Activated CD8-positive, alpha-beta memory T cell treated with anti-CD3 and anti-CD28 coated beads, Interleukin-2, amount 50 U/mL, for 24 hours (primary cell): ENCODE results near the gene NKIRAS1.

Source experiments
- DNase-seq: peaks from one replicate; pipeline ENCODE4 v3.0.0-alpha.2; 2020; ENCODE audit errors: extremely low read depth

NKIRAS1 gene

DNA sequence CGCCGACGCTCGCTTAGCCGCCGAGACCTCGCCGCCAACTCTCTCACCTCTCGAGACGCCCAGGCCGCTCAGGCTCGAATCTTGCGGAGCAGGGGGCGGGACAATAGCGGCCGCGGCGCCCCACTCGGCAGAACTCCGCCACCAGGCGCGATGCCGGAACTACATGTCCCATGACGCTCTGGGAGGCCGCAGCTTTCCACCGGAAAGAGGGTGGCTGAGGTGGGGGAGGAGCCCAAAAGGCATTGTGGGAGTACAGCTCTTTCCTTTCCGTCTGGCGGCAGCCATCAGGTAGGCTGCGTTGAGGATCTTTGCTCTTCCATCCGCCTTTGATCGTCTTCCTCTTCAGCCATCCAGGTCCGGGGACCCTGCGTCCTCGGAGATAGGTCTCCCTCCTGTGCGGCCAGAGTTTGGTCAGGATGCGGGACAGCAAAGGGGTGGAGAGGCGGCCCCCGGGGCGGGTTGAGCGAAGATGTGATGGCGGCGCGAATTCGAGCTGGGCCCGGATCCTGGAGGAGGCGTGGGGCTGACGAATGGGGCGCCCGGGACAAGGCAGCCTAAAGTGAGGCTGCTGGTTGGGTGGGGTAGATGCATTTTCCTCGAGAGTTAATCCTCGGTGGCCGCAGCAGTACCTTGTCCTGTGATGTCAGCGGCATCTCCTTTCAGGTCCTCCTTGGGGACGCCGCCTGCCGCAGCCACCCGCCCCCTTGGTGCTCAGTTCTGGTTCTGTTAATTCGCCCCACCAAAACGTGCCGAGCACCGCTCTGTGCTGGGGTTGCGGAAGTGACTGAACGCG lies at the start of gene NKIRAS1, which contains the start of gene RPL15:
Gene NKIRAS1 (minus strand): TSS at position 105 of the 793 bp plus-strand sequence. CDS start 6,086 bp downstream, outside the sequence.
Gene RPL15 (plus strand): TSS at position 247 of the 793 bp plus-strand sequence. CDS start 728 bp downstream, outside the sequence.
- DNase-seq, result peak; percentile 94

DNA sequence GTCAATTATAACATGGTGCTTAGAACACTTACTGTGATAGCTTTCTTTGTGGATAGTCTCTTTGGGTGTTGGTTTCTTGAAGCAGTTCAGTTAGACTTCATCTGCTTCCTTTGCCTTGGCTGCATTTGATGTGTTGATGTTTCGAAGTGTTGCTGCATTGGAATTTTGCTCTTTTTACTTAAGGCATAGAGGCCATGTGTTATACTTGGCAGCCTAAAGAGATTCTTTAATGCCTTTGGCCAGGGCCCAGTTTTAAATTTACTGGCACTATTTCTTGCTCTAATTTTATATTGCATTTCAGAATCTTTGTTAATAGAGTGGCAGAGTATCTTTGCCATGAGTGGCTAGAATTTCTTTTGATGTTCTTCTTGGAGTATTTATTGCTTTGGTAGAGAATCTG lies 49.5 kb upstream of the NKIRAS1 start:
- DNase-seq, result no peak

DNA sequence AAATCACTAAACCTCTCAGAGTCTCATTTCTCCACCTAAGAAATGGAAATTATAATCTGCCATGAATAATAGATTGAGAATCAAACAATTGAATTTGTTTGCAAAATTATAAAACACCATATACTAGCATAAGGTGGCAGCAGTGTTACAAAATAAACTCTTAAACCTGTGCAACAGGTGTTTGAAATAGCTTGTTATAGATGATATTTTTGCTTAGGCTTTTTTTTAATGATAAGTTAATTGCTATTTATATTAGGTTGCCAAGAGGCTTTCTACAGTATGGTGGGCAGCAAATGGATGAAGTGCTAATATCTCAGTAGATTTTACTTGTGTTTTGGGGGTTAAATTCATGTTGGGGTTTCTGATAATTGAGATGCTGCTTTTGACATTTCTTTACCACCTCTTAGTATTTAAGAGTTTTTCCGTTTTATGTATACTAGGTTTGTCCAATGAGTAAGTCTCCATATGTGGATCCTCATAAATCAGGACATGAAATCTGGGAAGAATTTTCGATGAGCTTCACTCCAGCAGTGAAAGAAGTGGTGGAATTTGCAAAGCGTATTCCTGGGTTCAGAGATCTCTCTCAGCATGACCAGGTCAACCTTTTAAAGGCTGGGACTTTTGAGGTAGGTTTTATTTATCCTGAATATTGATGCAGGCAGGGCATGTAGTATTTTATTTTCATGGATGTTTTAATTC lies 47.9 kb upstream of the NKIRAS1 start:
- no peak for DNase-seq

DNA sequence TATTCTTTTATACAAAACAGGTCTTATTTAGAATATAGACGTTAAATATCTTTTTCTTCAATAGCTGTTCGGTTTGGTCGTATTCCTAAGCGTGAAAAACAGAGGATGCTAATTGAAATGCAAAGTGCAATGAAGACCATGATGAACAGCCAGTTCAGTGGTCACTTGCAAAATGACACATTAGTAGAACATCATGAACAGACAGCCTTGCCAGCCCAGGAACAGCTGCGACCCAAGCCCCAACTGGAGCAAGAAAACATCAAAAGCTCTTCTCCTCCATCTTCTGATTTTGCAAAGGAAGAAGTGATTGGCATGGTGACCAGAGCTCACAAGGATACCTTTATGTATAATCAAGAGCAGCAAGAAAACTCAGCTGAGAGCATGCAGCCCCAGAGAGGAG lies 45.1 kb upstream of the NKIRAS1 start:
- DNase-seq, result no peak

DNA sequence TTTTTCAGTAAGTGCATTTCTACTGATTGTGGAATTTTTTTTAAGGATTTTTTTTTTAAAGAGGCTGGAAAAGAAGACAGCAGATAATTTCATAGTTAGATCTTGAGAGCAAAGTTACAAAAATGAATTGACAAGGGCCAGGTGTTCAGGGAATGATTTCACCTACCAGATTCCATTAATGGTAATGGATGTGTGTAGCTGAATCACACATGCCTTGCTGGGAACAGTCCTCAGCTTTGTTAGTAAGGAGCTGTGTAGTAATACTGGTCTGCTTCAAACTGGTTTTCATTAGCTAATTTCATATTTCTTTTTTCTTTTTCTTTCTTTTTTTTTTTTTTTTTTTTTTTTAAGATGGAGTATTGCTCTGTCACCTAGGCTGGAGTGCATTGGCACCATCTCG lies 44.3 kb upstream of the NKIRAS1 start:
- no peak for DNase-seq

DNA sequence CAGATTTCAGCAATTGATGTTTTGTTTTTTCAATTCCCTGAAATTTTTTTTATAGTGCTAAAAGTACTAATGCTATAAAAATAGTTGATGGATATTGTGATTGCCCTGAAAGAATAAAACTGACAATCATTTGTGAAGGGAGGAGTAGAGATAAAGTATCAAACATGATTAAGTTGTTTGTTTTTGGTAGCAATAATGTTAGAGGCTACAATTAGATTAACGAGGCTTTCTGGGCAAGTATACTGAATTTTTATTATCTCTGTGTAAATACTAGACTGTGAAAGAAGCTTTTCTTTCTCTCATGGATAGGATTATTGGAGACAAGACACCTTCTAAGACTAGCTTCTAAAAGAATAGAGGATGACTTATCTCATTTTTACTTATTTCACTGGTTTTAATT lies 43.9 kb upstream of the NKIRAS1 start:
- DNase-seq, result no peak

DNA sequence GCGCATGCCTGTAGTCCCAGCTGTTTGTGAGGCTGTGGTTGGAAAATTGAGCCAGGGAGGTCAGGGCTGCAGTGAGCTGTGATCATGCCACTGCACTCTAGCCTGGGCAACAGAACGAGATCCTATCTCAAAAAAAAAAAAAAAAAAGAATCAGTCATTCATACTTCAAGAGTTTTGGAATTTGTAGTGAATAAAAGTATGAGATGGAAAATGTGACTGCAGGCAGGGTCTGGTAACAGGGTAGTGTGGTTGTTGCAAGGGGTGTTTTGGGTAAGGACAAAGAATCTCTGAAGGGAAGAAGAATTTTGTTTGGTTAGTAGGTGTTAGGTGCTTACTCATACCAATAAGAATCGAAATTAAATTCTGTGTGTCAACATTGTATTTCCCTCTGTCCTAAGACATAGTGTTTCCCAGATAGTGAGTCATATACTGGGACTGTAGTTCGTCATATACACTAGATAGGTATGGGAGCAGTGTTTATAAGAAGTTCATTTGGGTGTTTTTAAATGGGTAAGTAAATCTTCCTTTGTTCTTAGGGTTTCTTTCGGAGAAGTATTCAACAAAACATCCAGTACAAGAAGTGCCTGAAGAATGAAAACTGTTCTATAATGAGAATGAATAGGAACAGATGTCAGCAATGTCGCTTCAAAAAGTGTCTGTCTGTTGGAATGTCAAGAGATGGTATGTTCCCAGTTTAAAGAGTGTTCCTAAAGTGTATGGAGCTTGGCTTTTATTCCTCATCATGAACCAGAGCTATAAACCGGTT lies 42.5 kb upstream of the NKIRAS1 start:
- DNase-seq, result no peak

DNA sequence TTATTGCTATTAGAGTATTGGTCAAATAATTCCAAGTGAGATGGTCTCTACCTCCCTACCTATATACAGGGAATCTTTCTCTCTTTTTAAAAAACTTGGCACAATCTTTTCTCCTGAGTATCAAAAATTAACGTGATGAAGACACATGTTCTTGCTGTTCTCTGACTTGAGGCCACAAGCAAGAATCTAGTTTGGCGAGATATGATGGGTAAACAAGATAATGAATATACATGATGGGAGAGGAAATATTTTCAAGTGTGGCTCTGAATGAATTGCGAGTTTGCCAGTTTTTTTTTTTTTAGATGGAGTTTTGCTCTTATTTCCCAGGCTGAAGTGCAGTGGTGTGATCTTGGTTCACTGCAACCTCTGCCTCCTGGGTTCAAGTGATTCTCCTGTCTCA lies 39.9 kb upstream of the NKIRAS1 start:
- no peak for DNase-seq

DNA sequence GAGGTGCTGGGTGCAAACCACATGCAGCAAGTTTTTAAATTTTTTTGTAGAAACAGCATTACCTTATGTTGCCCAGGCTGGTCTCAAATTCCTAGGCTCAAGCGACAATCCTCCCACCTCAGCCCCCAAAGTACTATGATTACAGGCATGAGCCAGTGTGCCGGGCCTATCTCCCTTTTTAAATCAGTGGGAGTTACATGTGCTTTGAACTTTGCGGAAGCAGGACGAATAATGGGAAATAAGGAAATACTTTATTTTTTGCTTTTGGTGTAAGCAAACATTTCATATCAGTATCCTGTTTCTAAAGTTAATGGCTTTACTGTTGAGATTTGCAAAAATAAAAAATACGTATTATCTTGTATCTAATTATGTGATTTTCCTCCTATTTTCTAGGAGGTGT lies 37.4 kb upstream of the NKIRAS1 start:
- no peak for DNase-seq

DNA sequence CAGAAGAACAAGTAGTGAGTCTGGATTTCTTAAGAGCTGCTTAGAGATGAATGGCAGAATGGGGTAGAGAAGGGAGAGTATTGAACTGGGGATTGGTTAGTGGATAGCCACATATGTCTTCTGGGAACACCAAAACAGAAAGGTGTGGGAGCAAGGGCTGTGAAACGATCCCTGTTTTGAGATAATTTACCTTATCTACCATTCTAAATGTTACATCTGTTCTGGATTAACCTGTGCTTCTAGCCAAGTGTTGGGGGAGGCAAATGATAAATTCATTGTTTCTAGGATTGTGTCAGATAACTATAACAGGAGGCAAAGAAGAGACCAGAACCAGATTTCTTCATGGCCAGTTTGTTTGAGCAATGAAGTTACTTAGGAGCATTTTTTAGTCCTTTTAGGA lies 36.7 kb upstream of the NKIRAS1 start:
- no peak for DNase-seq

DNA sequence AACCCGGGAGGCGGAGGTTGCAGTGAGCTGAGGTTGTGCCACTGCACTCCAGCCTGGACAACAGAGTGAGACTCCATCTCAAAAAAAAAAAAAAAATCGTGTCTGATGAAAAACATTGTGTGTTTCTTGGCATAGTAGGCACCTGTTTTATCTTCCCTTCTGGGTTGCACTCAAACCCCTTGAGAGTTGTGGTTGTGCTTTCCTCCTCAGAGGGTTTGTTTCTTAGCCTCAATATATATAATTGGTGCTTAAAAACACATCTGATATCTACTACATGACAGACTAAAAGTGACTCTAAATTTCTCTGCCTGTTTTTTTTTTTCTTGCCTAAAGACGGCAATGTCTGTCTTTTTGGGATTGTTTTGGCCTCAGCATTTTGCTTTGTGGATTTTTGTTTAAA lies 35.9 kb upstream of the NKIRAS1 start:
- no peak for DNase-seq

DNA sequence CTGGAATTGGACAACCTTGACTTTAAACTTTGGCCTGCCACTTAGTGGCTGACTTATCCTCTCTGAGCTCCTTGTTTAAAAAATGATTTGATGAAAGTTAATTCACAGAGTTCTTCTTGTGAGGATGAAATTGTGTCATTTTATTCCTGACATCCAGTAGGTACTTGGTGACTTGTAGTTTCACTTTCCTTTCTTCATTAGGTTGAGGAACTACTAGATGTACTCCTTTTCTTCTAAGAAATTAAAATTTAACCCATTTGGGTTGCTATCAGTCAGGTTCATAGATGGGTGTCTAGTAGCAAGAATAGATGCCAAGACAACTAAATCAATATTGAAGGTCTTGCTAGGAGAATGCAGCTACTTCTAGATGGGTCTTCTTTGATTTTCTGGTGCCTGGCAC lies 33.5 kb upstream of the NKIRAS1 start:
- DNase-seq, result no peak

DNA sequence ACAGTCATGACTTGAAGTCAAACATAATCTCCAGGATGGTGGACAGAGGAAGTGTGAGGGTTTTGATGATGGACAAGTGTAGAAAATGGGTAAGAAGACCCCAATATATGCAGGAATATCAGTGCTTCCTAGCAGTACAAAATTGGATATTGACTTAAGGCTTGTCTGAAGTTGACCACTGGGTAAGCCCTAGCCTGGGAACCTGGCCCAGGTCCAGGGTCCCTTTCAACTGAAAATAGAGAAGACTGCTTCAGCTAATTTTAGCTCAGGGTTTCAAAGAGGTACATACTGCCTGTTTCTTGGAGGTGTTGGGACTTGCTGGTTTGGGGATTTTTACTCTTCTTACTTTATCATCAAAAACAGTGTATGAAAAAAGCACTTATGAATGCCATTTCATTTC lies 33.0 kb upstream of the NKIRAS1 start:
- DNase-seq, result no peak

DNA sequence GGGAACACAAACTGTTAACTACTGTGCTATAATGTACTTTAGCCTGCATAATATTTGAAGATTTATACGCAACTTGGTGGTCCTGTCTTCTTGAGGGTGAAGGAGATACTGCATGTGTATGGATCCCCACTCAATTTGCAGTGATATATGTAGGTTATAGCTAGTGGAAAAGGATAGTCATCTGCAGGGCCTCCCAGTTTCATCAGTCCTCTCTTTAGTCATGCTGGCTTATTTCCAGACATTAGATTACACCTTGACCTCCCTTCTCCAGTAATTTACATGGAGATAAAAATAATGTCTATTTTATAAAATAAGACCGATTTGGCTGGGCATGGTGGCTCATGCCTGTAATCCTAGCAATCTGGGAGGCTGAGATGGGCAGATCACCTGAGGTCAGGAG lies 32.0 kb upstream of the NKIRAS1 start:
- no peak for DNase-seq

DNA sequence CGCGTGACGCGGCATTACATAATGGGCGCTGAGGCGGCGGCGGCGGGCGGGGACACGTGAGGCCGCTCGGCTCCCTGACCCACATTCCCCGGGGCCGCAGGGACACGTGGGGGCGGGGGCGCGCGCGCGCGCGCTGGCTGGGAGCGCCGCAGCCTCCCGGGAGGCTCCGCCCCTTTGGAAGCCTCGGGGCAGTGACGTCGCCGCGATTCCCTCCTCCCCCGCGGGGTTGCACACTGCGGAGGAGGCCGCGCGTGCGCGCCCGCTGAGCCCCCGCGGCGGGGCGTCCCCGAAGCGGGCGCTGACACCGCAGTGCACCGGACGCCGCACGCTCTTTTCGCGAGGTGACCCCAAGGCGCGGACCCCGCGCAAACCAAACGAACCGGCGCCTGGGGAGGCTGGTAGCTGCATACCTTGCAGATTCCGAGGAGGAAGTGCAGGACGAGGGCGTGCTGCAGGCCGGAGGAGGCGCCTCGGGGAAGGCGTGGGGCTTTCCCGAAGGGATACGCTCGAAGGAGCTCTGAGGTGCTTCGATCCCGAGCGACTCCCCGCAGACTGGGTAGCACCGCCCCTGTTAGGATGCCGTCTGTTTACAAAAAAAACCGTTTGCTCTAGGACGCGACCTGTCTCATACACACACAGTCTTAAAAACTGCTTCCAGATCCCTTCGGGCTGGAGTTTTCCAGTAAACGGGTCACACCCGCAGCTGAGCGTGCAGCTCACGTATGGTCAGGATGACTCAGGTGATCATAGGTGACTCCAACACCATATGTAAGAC lies 29.3 kb upstream of the NKIRAS1 start:
- peak; percentile 85 for DNase-seq

DNA sequence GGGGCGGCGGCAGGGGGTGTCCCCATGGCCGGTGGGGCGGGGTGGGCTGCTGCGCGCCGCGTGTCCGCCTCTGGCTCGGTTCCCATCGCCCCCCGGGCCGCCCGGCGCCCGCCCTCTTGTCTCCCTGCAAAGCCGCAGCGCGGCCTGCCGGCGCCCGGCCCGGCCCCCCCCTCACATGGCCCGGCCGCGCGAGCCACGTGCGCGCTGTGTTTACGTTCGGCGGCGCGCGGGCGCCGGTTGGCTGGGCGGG lies 28.8 kb upstream of the NKIRAS1 start:
- no peak for DNase-seq

DNA sequence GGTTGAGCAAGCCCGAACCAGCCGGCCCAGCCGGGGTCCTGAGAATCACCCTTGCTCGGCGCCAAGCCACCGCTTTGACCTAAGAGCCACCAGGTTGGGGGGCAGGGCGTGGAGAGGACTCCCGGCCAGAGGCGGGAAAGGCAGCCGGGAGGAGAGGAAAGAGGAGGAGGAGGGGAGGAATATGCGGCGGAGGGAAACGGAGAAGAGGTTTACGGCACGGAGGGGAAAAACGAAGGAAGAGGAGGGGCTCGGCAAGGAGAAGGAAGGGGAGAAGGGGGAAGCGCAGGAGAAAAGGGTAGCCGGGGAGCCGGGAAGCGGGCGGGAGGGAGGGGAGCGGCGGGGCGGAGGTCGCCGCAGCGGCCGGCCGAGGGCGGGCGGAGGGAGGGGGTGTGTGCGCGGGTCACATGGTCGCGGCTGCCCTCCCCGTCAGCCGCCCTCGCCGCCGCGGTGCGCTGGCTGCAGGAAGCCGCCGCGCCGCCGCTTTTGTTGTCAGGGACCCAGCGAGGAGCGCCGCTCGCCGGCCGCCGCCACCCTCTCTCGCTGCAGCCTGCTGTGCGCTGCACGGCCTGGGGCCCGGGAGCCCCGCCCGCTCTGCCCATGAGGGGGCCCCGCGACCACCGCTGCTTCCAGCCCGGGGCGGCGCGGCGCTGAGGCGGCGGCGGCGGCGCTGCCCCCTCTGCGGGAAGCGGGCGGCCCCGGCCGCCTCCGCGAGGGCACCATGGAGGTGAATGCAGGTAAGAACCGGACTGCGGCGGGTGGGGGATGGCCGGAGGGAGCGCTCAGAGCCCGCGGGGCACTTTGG lies 28.3 kb upstream of the NKIRAS1 start, which contains the start of gene NR1D2:
Gene NR1D2 (plus strand): TSS at position 426 of the 802 bp plus-strand sequence. CDS start 293 bp downstream, at position 719.
- DNase-seq, result peak; percentile 26

DNA sequence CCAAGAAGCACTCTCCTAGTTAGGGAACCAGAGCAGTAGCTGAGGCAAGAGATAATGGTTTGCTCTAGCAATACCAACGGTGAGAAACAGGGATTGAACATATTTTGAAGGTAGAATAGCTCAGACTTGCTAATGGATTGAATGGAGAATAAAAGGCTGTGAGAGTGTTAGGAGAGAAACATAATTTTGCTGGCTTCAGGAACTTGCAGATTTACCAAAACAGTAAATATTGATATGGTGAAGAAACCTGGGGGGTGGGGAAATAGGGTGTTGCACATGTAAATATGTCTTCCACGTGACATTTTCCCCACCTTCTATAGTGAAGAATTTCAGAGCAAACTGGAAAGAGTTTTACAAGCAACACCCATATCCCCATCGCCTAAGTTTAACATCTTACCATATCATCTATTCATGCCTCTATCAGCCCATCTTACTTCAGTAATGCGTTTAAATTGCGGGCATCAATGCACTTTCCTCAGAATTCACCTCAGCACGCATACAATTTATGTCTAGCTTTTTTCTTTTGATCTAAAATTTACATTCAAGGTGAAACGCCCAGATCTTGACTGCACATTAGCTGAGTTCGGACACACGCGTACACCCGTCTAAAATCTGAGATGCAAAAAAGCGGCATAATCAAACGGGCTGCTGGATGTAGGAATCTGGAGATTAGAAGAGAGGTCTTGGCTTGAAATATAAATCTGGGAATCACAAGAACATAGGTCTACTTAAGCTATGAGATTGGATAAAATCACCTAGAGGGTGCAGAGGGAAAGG lies 27.4 kb upstream of the NKIRAS1 start:
- DNase-seq, result no peak

DNA sequence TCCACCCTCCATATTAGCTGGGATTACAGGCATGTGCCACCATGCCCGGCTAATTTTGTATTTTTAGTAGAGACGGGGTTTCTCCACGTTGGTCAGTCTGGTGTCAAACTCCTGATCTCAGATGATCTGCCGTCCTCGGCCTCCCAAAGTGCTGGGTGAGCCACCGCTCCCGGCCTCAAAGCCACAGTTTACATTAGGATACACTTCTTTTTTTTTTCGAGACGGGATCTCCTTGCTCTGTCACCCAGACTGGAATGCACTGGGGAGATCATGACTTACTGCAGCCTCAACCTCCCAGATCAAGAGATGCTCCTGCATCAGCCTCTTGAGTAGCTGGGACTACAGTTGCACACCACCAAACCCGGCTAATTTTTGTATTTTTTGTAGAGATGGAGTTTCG lies 25.8 kb upstream of the NKIRAS1 start:
- DNase-seq, result no peak

DNA sequence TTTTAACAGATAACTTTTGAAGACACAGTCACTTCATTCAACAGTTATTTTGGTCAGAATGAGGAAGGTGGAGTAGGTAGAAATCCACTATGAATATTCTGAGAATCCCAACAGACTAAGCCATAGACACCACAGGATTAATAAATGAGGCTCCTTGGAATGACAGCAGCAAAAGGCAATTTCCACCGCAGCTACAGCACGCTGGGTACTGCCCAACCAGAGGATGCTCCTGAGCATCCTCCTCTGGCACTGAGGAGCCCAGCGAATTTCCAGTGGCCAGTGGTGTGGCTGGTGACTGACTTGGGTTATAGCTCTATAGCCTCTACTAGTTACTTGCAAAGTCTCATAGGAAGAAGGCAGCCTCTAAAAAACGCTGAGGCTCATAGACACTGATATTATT lies 24.6 kb upstream of the NKIRAS1 start:
- no peak for DNase-seq
